Stimulated activated CD8-positive, alpha-beta memory T cell treated with anti-CD3 and anti-CD28 coated beads, Interleukin-2, amount 100 ng/mL, for 1 hour (primary cell): ENCODE measurements around the gene RITA1.

Experiments used
- DNase-seq, 2 donors: peaks; one replicate each; pipeline ENCODE4 v3.0.0-alpha.2; 2020; ENCODE audit warnings: low read depth in 2 of 2

The RITA1 gene

DNA sequence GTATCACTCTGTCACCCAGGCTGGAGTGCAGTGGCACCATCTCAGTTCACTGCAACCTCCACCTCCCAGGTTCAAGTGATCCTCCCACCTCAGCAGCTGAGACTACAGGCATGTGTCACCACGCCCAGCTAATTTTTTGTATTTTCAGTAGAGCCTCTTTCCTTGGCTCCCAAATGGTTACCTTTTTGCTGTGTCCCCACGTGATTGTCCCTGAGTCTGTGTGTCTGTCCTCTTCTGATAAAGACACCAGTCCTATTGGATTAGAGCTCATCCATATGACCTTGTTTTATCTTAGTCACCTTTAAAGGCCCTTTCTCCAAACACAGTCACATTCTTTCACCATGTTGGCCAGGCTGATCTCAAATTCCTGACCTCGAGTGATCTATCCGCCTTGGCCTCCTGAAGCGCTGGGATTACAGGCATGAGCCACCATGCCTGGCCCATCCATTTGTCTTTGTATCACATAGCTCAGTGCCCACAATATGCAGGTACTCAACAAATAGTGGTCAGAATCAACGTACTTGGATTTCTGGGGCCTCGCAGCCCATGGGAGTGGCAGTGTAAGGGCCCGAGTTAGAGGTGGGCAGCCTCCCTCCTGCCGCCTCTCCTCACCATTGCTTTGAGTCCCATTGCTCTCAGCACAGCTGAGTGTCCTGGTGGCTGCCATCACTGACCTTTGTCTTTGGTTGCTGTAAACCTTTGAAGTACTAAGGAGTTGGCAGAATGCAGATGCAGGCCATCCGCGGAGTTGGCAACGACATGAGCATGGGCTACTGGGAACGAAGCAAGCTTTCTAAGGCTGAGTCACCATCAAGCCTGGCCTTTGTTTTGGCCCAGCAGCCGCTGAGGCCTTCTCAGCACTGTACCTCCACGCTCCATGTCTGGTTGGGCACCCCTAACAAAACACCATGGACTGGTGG, 45.1 kb downstream of the RITA1 start:
- no peak for DNase-seq

DNA sequence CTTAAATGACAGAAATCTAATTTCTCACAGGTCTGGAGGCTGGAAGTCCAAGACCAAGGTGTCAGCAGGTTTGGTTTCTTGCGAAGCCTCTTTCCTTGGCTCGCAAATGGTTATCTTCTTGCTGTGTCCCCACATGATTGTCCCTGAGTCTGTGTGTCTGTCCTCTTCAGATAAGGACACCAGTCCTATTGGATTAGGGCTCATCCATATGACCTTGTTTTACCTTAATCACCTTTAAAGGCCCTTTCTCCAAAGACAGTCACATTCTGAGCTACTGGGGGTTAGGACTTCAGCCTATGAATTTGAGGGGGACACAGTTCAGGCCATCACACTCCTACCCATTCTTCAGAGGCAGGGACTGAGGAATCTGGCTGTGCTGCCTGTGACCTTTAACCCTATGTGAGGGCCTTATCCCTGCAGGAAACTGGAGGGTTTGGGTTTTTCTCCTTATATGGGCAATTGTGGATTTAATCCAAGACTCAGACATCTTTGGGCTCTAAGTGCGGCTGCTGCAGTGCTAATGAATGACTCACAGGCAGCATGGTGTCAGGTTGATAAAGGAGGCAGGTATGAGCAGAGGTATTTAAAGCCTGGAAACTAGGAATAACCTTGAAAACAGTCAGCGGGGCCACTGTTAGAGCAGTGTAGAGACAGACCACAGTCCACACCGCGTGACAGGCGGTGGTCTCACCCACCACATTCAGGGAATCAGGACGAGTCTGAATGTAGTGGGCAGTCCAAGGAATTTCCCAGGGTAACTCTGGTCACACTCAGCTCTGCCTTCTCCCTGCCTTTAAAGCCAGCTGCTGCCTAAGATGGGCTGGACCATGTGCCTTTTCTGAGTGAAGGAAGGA, 45.9 kb downstream of the RITA1 start:
- no peak for DNase-seq

DNA sequence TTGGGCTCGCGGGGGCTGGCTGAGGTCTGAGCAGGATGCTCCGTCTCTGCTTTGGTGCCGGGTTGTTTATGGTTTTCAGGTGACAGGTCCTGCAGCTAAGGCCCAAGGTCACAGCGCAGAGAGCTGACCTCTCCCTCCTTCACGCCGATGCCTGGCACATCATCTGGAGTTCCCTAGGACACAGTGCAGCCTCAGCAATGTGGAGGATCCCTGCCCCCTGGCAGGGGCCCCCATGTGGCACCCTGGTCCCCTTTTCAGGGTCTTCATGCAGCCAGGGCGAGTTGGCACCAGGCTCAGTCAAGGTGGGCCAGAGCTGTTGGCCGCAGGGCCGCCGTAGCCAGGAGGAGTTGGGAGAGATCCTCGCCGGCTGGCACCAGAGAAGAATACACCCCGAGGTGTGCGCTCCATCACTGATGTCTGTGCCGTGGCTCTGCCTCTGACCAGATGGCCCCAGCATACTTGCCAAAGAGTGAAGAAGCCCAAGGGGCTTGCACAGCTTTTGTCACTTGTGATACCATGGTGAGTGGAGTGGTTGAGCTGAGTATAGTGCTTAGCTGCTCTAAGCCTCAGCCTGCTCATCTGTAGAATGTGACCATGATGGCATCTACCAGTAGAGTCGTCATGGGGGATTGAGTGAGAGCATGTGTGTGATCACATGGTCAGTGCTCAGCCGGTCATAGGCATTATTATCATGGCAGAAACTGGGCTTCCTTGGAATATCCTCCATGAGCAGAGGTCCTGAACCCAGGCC, 46.7 kb downstream of the RITA1 start:
- DNase-seq = no peak

DNA sequence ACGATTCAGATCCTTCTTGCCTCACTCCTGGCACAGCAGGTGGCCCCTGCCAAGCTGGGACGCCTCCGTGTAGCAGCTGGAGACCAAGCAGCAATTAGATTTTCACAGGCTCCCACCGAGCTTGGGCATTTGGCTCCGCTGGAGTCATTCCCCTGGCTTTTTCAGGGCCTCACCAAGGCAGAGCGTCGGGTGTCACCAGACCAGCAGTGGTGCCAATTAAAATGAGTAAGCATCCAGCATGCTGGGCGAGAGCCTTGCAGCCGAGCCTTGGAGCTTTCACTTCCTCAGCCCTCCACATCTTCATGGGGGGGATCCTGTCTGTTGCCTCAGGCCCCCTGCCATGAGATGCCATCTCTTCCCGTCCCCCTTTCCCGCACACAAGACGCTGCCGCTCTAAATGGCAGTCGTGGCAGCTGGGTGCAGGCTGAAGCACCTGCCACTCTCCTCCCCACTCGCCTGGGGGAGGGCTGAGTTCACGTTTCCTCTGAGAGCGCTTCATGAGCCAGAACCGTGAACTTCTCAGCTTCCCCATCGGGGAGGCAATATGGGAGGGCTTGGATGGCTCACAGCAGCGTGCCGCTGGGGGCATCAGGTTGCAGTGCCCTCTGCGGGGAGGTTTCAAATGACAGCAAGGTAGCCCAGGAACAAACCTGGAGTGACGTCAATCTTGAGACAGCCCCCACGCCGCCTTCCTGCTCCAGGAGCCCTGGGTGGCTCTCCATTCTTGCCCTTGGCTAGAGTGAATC, 47.5 kb downstream of the RITA1 start:
- DNase-seq = peak; percentile 30 to 46

DNA sequence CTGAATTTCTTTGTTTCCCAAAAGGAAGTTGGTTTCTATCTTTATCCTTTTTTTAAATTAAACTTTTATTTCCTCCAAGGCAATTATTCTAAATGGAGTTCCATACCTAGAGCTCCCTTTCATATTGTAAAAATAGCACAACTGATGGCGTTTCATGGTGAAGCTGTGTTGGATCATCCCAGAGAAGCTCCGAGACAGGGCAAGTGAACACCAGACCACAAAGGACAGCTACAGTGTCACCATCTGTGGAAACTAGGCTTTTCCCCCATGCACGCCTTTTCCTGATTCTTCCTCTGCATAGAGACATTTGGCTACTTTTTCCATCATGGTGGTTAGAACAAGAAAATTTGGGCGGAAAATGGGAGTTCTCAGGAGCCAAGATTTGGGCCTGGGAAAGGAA, 48.4 kb downstream of the RITA1 start:
- DNase-seq = no peak

DNA sequence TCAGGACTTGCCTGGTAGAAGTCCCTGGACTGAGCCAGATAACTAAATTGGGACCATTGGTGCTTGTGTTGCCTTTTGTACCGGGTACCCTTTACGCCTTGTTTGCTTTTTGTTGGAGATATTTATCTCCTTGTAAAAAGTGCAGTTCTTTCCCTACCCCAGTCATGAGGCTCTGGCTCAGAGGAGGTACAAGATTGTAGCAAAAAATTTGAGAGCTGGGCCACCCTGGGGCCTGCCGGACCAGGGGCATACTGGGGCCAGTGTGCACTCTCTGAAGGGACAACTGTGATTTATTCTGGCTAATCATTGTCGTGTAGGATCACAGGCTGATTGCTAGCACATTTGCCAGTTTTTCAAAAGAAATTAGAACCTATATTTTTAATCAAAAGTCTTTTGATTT, 49.0 kb downstream of the RITA1 start:
- DNase-seq = no peak

DNA sequence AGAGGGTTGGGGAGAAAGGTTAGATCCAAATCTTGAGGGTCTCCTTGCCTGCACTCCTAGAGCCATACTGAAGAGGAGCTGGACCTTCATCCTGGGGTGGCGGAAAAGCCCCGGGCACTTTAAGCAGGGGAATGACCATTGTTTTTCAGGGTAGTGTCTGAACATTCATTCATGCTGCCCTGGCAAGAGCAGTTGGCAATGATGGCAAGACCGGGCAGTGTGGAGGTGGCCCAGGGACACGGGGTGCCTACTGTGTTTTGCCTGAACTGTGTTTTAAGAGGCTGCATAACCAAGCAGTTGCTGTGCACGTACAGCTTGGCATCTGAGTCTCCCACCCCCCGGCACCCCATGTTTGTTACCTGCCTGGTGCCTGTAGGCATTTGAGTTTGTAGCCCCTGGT, 50.5 kb downstream of the RITA1 start:
- DNase-seq = no peak

DNA sequence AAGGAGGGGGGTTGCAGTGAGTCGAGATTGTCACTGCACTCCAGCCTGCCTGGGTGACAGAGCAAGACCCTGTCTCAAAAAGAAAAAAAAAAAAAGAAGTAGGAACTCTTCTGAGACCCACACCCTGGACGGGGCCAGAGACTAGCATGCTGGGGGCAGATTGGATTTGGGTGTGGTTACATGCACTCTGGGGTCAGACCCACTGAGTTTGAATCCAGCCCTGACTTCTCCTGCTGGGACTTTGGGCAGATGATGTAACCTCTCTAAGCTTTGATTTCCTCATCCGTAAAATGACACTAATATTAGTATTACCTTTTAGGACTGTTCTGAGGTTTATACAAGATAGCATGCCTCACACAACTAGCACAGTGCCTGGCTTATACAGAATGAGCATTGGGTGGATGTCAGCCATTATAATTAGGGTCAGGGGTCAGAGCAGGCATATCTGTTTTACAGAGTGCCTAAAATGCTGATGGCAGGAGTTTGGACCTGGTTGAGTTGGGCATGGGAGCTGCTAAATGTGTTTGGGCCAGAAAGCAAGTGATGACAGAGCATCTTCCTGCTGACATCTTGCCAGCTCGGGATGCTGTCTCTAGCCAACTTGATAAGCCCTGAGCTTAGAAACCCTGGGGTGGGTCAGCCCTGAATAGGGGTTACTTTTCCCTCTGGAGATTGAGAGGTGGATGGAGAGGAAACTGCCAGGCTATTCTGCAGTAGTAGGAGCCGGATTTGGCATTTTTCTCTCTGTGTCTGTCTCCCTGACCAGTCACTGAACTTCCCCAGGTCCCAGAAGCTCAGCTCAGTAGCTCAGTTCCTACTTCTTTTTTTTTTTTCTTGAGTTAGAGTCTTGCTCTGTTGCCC, 51.2 kb downstream of the RITA1 start:
- no peak for DNase-seq

DNA sequence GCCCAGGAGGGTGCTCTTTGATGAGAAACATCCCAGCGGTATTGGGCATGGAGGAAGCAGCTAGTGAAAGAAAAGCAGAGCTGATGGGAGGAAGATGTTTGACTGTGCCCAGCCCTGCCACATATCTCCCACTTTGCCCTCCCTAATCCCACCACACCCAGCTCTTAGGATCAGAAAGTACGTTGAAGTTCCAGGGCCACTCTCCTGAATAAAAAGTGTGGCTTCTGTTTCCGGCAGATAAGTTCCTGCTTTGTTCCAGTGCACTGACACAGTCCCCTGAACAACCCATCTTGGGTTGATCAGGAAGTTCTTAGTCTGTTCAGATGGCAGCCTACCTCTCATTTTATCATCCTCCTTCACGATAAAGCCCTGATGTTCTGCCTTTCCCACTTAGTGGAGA, 52.2 kb downstream of the RITA1 start:
- no peak for DNase-seq

DNA sequence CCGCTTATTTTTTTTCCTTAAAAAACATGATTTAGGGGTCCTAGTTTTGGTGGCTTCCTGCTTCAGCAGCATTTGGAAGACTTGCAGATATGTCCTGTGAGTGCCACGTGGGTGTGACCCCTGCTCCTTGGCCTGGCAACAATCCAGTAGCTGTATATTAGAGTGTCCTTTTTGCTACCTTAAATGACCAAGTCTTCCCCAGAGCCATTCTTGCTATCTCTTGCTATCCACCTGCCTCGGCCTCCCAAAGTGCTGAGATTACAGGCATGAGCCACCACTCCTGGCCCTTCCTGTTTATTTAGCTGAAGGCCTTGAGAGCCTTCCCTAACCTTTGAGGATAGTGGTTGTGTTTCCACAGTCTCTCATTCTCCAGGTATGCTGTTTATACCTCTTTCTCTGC, 52.8 kb downstream of the RITA1 start:
- DNase-seq = no peak

DNA sequence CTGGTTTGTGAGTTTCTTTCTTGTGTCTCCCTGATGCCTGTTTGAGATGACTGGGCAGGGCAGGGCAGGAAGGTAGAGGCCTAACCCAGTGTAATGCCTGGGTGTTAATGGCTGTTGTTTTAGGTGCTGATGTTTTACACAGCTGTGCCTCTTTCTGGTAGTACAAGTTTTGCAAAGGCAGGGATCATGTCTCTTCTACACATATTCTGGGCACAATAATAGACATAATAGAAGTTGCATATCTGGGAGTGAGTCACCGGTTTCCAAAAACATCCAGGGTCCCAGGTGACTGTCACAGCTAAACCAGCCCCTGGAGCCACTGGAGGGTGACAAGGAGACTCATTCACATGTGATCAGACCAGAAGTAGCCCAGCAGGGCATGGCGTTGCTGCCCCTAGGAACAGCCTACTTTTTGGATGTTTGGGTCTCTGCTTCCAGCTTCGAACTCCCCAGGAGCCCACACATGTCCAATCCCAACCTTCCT, 53.8 kb downstream of the RITA1 start:
- DNase-seq = no peak

DNA sequence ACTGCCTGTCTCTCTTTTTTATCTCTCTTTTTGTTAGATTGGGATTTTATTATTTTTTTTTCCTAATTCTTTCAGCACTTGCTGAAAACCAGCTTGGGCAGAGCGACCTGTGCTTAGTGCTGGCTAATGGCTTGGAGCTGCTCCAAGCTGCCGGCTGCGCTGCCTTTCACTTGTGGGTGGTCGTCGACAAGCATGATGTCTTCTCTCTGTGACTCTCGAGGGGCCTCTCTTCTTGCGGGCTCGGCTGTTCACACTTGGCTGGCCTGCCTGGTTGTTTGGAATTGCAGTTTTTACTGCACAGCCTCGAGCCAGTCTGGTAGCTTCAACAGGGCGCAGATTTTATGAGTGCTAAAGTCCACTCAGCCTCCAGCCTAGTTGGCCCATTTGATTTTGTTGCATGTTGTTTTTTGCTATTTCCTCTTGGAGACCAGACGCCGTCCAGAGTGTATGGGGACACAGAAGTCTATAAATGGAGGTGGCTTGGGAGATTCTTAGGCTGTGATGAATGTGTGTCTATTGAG, 54.4 kb downstream of the RITA1 start:
- DNase-seq = no peak

DNA sequence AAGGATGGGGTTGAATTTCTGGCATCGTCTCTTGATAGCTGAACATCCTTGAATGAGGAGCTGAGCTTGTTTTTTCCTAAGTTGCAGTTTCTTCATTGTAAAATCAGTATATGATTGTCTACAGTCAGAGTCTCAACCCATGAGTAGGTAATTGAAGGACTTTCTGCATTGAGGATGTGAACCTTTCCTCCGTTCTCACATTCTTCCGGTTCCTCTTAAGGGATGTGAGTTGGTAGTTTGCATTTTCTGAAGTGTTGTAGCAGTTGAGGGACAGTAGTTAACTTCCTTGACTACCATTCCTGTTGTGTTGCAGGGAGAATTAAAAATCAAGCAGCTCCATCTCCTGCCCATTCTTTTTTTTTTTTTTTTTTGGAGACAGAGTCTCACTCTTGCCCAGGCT, 54.9 kb downstream of the RITA1 start:
- DNase-seq = no peak

DNA sequence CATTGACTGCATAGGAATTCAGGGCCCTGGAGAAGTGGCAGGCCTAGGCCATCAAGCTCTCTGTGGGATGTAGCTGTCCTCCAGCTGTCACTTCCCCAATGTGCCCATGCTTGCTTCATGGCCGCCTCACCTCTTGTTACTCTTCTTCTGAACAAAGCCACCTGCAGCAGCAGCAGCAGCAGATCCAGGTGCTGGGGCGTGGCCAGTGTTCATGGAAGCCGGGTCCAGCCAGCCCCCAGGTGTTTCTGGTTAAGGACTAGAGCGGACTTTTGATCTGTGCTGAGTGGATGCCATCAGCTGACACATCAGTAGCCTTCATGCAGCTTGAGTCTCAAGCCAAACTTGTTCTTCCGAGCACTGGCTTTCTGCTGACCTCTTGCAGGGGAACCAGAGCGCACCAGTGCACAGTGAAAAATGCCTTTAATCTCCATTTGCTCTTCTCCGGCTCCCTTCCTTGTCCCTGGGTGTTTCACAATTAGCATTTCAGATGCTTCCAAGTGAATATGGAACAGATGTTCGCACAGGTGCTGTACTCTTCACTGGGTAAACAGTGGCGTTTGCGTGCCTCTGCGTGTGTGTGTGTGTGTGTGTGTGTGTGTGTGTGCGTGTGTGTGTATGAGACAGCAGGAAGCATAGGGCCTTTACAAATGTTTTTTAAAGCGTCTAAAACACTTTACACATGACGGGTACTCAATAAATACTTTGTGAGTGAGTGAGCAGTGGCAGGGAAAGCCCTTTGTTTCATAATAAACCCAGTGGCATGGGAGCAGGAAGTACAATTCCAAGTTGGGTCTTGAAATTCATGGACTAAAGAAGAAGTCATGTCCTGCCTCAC, 55.9 kb downstream of the RITA1 start:
- DNase-seq = no peak
